Fibroblast of lung (primary cell): Measurements from ENCODE around the gene HNRNPLL. TPM values are rescaled to one million over a fixed set of nuclear protein-coding genes. Genes with fewer than 3 reads are reported as not detected.

Experiments used
- DNase-seq, 2 donors: peaks; one replicate each; pipeline versions ENCODE4 v3.0.0 to v3.0.0-alpha.2; 2010; ENCODE audit warnings: low read depth in 2 of 2
- H2AFZ ChIP-seq: 2 replicates; pipeline ENCODE4 v1.5.1; 2012; ENCODE audit warnings: low read length, control low read depth, inconsistent platforms
- H3K27ac ChIP-seq: 2 replicates; pipeline ENCODE4 v1.5.1; 2011; ENCODE audit warnings: low read length, control low read depth; ENCODE audit not compliant: insufficient read depth
- H3K27me3 ChIP-seq: 2 replicates; pipeline ENCODE4 v1.5.1; 2011; ENCODE audit warnings: mild to moderate bottlenecking, low read length; ENCODE audit not compliant: control insufficient read depth, insufficient read depth
- H3K36me3 ChIP-seq: 2 replicates; pipeline ENCODE4 v1.5.1; 2011; ENCODE audit warnings: low read length; ENCODE audit not compliant: control insufficient read depth, insufficient read depth
- H3K4me1 ChIP-seq: 2 replicates; pipeline ENCODE4 v1.5.1; 2011; ENCODE audit warnings: low read length; ENCODE audit not compliant: control insufficient read depth, insufficient read depth; ENCODE audit errors: extremely low read depth
- H3K4me2 ChIP-seq: 2 replicates; pipeline ENCODE4 v1.5.1; 2011; ENCODE audit warnings: low read length, control low read depth; ENCODE audit not compliant: insufficient read depth; ENCODE audit errors: extremely low read depth
- H3K4me3 ChIP-seq, 4 experiments: fragments of 200-600 bp in 1 of 4; sonication (generic) in 1 of 4; replicated peaks in 1 of 4; 2 replicates each; pipeline ENCODE4 v1.5.1; 2011 to 2016; ENCODE audit warnings: low read length in 4 of 4, low read depth in 3 of 4, mild to moderate bottlenecking in 3 of 4, control low read depth in 2 of 4, inconsistent platforms in 1 of 4, mixed read lengths in 1 of 4; ENCODE audit not compliant: insufficient read depth in 1 of 4; ENCODE audit errors: control extremely low read depth in 1 of 4
- H3K79me2 ChIP-seq: 2 replicates; pipeline ENCODE4 v1.5.1; 2012; ENCODE audit warnings: mild to moderate bottlenecking, low read length, inconsistent platforms; ENCODE audit not compliant: control insufficient read depth, insufficient read depth
- H3K9ac ChIP-seq: 2 replicates; pipeline ENCODE4 v1.5.1; 2011; ENCODE audit warnings: mild to moderate bottlenecking, low read length, control low read depth; ENCODE audit not compliant: insufficient read depth
- H3K9me3 ChIP-seq: 2 replicates; pipeline ENCODE4 v1.5.1; 2012; ENCODE audit warnings: low read depth, low read length; ENCODE audit not compliant: control insufficient read depth, insufficient read depth
- H4K20me1 ChIP-seq: 2 replicates; pipeline ENCODE4 v1.5.1; 2011; ENCODE audit warnings: low read length; ENCODE audit not compliant: control insufficient read depth, insufficient read depth; ENCODE audit errors: extremely low read depth
- CTCF ChIP-seq, 2 donors: IDR thresholded peaks in 1 of 2; conservative IDR thresholded peaks in 1 of 2; 1 replicate in 1 of 2; 2 replicates in 1 of 2; pipeline ENCODE4 v1.5.1; 2011 to 2012; ENCODE audit warnings: low read length in 2 of 2, control low read depth in 1 of 2, inconsistent platforms in 1 of 2, low read depth in 1 of 2, mild to moderate bottlenecking in 1 of 2
- EZH2 ChIP-seq: IDR thresholded peaks from 2 replicates; pipeline ENCODE4 v1.5.1; 2012; ENCODE audit warnings: low read length, control low read depth, mild to moderate bottlenecking; ENCODE audit errors: missing control alignments
- polyA plus RNA-seq, 2 donors: library from polyadenylated mRNA; depleted of rRNA in 1 of 2; stranded (reverse) in 1 of 2; unstranded in 1 of 2; fragments of >200 nt; gene quantifications; 2 replicates each; pipeline ENCODE4 v1.2.1, GENCODE V29; 2011 to 2012; ENCODE audit warnings: missing spikeins in 1 of 2
- total RNA-seq: library from RNA; depleted of rRNA; stranded (reverse); fragments of >200 nt; gene quantifications from 2 replicates; pipeline ENCODE4 v1.2.1, GENCODE V29; 2014

HNRNPLL gene
- total and polyA plus RNA-seq, 2 donors (not counting 1 experiment from before 2014, with no cell fraction given): 36.4 to 51.4 TPM

GRCh38 chr2:38535744-38536506 lies 66.8 kb downstream of the HNRNPLL start:
- peak overlapping the region; percentile 48 to 54 (median 52) for H3K4me3 ChIP-seq

GRCh38 chr2:38535404-38535743 lies 67.4 kb downstream of the HNRNPLL start:
- Histone ChIP-seq H3K27me3 (peaks cover 2% of the 10 kb centered on the region), H3K9ac (no peak overlapping the region), H3K4me2 (no peak overlapping the region), H3K9me3 (no peaks in the 10 kb centered on the region), H3K79me2 (no peaks in the 10 kb centered on the region), H3K36me3 (no peaks in the 10 kb centered on the region), H3K27ac (no peak overlapping the region), H4K20me1 (no peaks in the 10 kb centered on the region), H2AFZ (no peak overlapping the region), H3K4me3 (no peak overlapping the region), H3K4me1 (no peaks in the 10 kb centered on the region)
- TF ChIP-seq CTCF (conservative IDR thresholded peaks at IDR 0.05 in 1 of 2, IDR thresholded peaks at IDR 0.05 in 1 of 2; ENCODE audit: low read depth in 1 of 2, low read length in 2 of 2): peak in 1 of 2 donors; percentile 1
- no peak for TF ChIP-seq EZH2
- no peak for DNase-seq

More at GRCh38 chr2:38535744-38536506, 66.8 kb downstream of the HNRNPLL start:
- Histone ChIP-seq H3K9ac (peak overlapping the region; percentile 65), H3K79me2 (no peaks in the 10 kb centered on the region), H4K20me1 (no peaks in the 10 kb centered on the region), H3K36me3 (no peaks in the 10 kb centered on the region), H3K27me3 (peaks cover 2% of the 10 kb centered on the region), H3K4me1 (no peaks in the 10 kb centered on the region), H3K9me3 (no peaks in the 10 kb centered on the region), H3K4me2 (peak overlapping the region; percentile 97), H2AFZ (peak overlapping the region; percentile 94), H3K27ac (no peak overlapping the region)
- TF ChIP-seq CTCF (conservative IDR thresholded peaks at IDR 0.05 in 1 of 2, IDR thresholded peaks at IDR 0.05 in 1 of 2; ENCODE audit: low read depth in 1 of 2, low read length in 2 of 2) (peak; percentile 65 to 67), EZH2 (no peak)
- DNase-seq: peak; percentile 60

GRCh38 chr2:38534746-38535403 lies 67.9 kb downstream of the HNRNPLL start:
- no peak overlapping the region for H3K27ac ChIP-seq
- H4K20me1 ChIP-seq: no peaks in the 10 kb centered on the region
- no peak overlapping the region for H3K4me3 ChIP-seq
- H3K79me2 ChIP-seq: no peaks in the 10 kb centered on the region
- no peak overlapping the region for H3K9ac ChIP-seq
- peak in 1 of 2 donors; percentile 34 for DNase-seq
- no peak overlapping the region for H3K4me2 ChIP-seq
- no peaks in the 10 kb centered on the region for H3K4me1 ChIP-seq
- no peaks in the 10 kb centered on the region for H3K9me3 ChIP-seq
- no peak for TF ChIP-seq EZH2
- TF ChIP-seq CTCF (conservative IDR thresholded peaks at IDR 0.05 in 1 of 2, IDR thresholded peaks at IDR 0.05 in 1 of 2; ENCODE audit: low read depth in 1 of 2, low read length in 2 of 2): no peak
- no peaks in the 10 kb centered on the region for H3K36me3 ChIP-seq
- no peak overlapping the region for H2AFZ ChIP-seq
- H3K27me3 ChIP-seq: peaks cover 2% of the 10 kb centered on the region
